ENCODE results near the gene DPM1. TPM values are rescaled to one million over a fixed set of nuclear protein-coding genes. Genes with fewer than 3 reads are reported as not detected.

Gene DPM1
- polyA plus RNA-seq, 5 donors, result 56.1 to 72.1 (median 62.8) TPM

- DNase-seq, result no peak
Observed at GRCh38 chr20:50901301-50901700, 57.0 kb downstream of the DPM1 start.

- DNase-seq, result no peak
Observed at GRCh38 chr20:50900261-50900660, 58.1 kb downstream of the DPM1 start.

- DNase-seq, result no peak
Observed at GRCh38 chr20:50898475-50898874, 59.9 kb downstream of the DPM1 start.

- no peak for DNase-seq
Observed at GRCh38 chr20:50895111-50895830, 63.1 kb downstream of the DPM1 start.

GRCh38 chr20:50893620-50894019 is 64.7 kb downstream of the DPM1 start:
- no peak for DNase-seq

GRCh38 chr20:50892394-50892793 is 65.9 kb downstream of the DPM1 start:
- no peak for DNase-seq

- no peak for DNase-seq
Observed at GRCh38 chr20:50891138-50891537, 67.2 kb downstream of the DPM1 start.

GRCh38 chr20:50887576-50887975 is 70.8 kb downstream of the DPM1 start:
- no peak for DNase-seq

- DNase-seq, result no peak
Observed at GRCh38 chr20:50886184-50886790, 72.0 kb downstream of the DPM1 start.

GRCh38 chr20:50885781-50886180 is 72.6 kb downstream of the DPM1 start:
- DNase-seq, result no peak

- no peak for DNase-seq
Observed at GRCh38 chr20:50885068-50885467, 73.3 kb downstream of the DPM1 start.

Other genes starting within 250 kb of the DPM1 start
- 1 to 10 TPM; 5.2 to 8.3 (median 6.6) TPM for gene PARD6B, start 227.0 kb downstream of the DPM1 start, polyA plus RNA-seq (ENCODE audit: insufficient read depth in 1 of 5, insufficient read length in 5 of 5, low replicate concordance in 1 of 5)
- gene BCAS4, start 163.5 kb downstream of the DPM1 start, polyA plus RNA-seq (ENCODE audit: insufficient read depth in 1 of 5, insufficient read length in 5 of 5, low replicate concordance in 1 of 5), result 1 to 10 TPM; 7.0 to 8.5 (median 8.0) TPM
- gene ADNP, start 27.1 kb downstream of the DPM1 start, polyA plus RNA-seq (ENCODE audit: insufficient read depth in 1 of 5, insufficient read length in 5 of 5, low replicate concordance in 1 of 5), result 100 to 1,000 TPM in 3 of 5 donors, 10 to 100 TPM in 2; 91.9 to 116 (median 107) TPM
- gene MOCS3, start 286 bp upstream of the DPM1 start, polyA plus RNA-seq (ENCODE audit: insufficient read depth in 1 of 5, insufficient read length in 5 of 5, low replicate concordance in 1 of 5), result 1 to 10 TPM; 3.2 to 4.1 (median 3.8) TPM
- gene KCNG1, start 64.6 kb upstream of the DPM1 start, polyA plus RNA-seq (ENCODE audit: insufficient read depth in 1 of 5, insufficient read length in 5 of 5, low replicate concordance in 1 of 5), result 1 to 10 TPM in 2 of 5 donors, under 1 TPM in 3; 0.31 to 1.3 (median 0.70) TPM